Liver (tissue), 9 donors: Measurements from ENCODE around the gene FILIP1L. TPM values are rescaled to one million over a fixed set of nuclear protein-coding genes. Genes with fewer than 3 reads are reported as not detected.

Source experiments
- DNase-seq: peaks from one replicate; pipeline ENCODE4 v3.0.0-alpha.2; 2017; ENCODE audit warnings: low spot score
- H3K27ac ChIP-seq, 2 donors: one replicate each; pipeline ENCODE4 v1.7.0; 2013; ENCODE audit warnings: inconsistent platforms in 2 of 2, low read length in 2 of 2, control low read depth in 1 of 2, low read depth in 1 of 2, mild to moderate bottlenecking in 1 of 2
- H3K27me3 ChIP-seq, 4 donors: one replicate each; pipeline versions ENCODE4 v1.6.1 to v1.7.0; 2013; ENCODE audit warnings: low read length in 3 of 4, inconsistent platforms in 1 of 4, mild to moderate bottlenecking in 1 of 4, moderate library complexity in 1 of 4; ENCODE audit not compliant: control insufficient read depth in 4 of 4, insufficient read depth in 4 of 4
- H3K36me3 ChIP-seq, 4 donors: one replicate each; pipeline versions ENCODE4 v1.6.1 to v1.7.0; 2013; ENCODE audit warnings: low read length in 3 of 4, mild to moderate bottlenecking in 3 of 4, low read depth in 1 of 4, moderate library complexity in 1 of 4; ENCODE audit not compliant: control insufficient read depth in 4 of 4, insufficient read depth in 3 of 4
- H3K4me1 ChIP-seq, 4 donors: one replicate each; pipeline versions ENCODE4 v1.6.1 to v1.7.0; 2013; ENCODE audit warnings: low read length in 3 of 4, mild to moderate bottlenecking in 3 of 4, moderate library complexity in 1 of 4; ENCODE audit not compliant: control insufficient read depth in 4 of 4, insufficient read depth in 4 of 4
- H3K4me3 ChIP-seq, 3 donors: one replicate each; pipeline versions ENCODE4 v1.6.1 to v1.7.0; 2013; ENCODE audit warnings: low read length in 3 of 3, control low read depth in 1 of 3, low read depth in 1 of 3, mild to moderate bottlenecking in 1 of 3
- H3K9ac ChIP-seq, 2 donors: one replicate each; pipeline ENCODE4 v1.7.0; 2013; ENCODE audit warnings: low read length in 2 of 2, mild to moderate bottlenecking in 2 of 2, moderate library complexity in 2 of 2, control low read depth in 1 of 2, low read depth in 1 of 2
- H3K9me3 ChIP-seq, 4 donors: one replicate each; pipeline versions ENCODE4 v1.6.1 to v1.7.0; 2013; ENCODE audit warnings: low read length in 3 of 4; ENCODE audit not compliant: control insufficient read depth in 4 of 4
- FOXA2 ChIP-seq: IDR thresholded peaks from 2 replicates; pipeline ENCODE4 v1.6.1; 2016; ENCODE audit warnings: antibody characterized with exemption
- HNF4A ChIP-seq, 2 donors: conservative IDR thresholded peaks; 2 replicates each; pipeline ENCODE4 v1.6.1; 2016; ENCODE audit warnings: antibody characterized with exemption in 2 of 2, mild to moderate bottlenecking in 2 of 2
- HNF4G ChIP-seq: IDR thresholded peaks from 2 replicates; pipeline ENCODE4 v1.6.1; 2016; ENCODE audit warnings: antibody characterized with exemption
- RXRA ChIP-seq, 2 donors: IDR thresholded peaks; 2 replicates each; pipeline ENCODE4 v1.6.1; 2017 to 2018; ENCODE audit warnings: antibody characterized with exemption in 2 of 2, mild to moderate bottlenecking in 1 of 2
- SP1 ChIP-seq: IDR thresholded peaks from 2 replicates; pipeline ENCODE4 v1.6.1; 2018; ENCODE audit warnings: antibody characterized with exemption, mild to moderate bottlenecking
- WGBS: extraction: QIAGEN DNeasy Blood & Tissue Kit; methylation state at CpG from one replicate; pipeline ENCODE4 v1.1.7; 2013; 5-methylcytosine and 5-hydroxymethylcytosine counted together
- polyA plus RNA-seq, 2 donors: library from polyadenylated mRNA; stranded (reverse) in 1 of 2; unstranded in 1 of 2; fragments of 200-250 nt in 1 of 2; fragments of >200 nt in 1 of 2; fragmentation: Nextera tagmentation in 1 of 2; extraction: Ambion mirVana in 1 of 2; gene quantifications; one replicate each; pipeline versions ENCODE4 v1.2.1 to v1.2.3, GENCODE V29; 2013 to 2015
- total RNA-seq, 2 donors: library from RNA; depleted of rRNA; stranded (reverse); fragments of >200 nt; gene quantifications; one replicate each; pipeline ENCODE4 v1.2.3, GENCODE V29; 2014
- TF ChIP-seq, protein P1 (sequence below): IDR thresholded peaks from 2 replicates; pipeline ENCODE4 v1.6.1; 2016; ENCODE audit warnings: antibody characterized with exemption, mild to moderate bottlenecking
- TF ChIP-seq, protein P2 (sequence below): IDR thresholded peaks from 2 replicates; pipeline ENCODE4 v1.6.1; 2016; ENCODE audit warnings: antibody characterized with exemption
- TF ChIP-seq, protein P3 (sequence below): fragments of 150-350 bp; IDR thresholded peaks from 2 replicates; pipeline ENCODE4 v1.5.1; 2017; ENCODE audit warnings: improper control_type of control experiment, low read depth, low read length; ENCODE audit not compliant: missing input control
- TF ChIP-seq, protein P4 (sequence below): IDR thresholded peaks from 2 replicates; pipeline ENCODE4 v1.6.1; 2016; ENCODE audit warnings: antibody characterized with exemption
- TF ChIP-seq, protein P5 (sequence below): IDR thresholded peaks from 2 replicates; pipeline ENCODE4 v1.6.1; 2016; ENCODE audit warnings: antibody characterized with exemption
- donor health status: healthy.
- donor health status: healthy.
- donor health status: healthy.
- donor health status: healthy.
- donor health status: healthy.

Gene FILIP1L
- total and polyA plus RNA-seq, 4 donors: 1.4 to 6.5 (median 1.9) TPM

DNA sequence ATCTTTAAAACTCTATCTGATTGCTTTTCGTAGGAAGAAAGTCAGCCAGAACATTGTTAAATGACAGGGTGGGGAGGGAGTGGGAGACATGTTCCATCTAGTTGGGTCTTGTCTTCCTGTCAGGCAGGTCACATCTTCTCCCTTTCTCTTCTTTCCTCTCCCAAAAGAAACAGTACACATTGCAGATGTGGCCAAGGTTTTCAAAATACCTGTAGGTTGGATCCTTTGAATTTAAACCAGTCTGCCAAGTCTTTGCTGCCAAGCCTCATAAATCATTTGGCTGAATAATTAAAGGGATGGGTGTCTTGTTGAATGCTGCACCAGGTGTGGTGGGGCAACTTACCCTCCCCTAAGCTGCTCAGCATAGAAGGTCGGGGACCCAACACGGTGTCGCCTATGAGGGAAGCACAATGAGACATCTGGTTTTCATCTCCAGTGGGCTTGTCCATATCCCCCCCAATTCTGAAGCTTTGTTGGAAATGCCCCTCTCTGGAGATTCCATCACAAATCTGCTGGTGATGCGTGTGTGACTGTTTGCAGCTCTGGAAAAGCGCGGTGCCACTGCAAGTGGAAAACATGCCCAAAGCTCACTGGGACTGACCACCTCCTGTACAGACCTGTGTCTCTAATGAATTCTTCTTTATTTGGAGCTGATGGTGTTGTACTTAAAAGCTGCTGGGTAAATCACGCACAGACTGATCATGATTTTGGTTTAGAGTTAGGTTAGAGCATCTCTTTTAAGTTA lies 112.6 kb downstream of the FILIP1L start (continued):
- TF ChIP-seq, protein P1, sequence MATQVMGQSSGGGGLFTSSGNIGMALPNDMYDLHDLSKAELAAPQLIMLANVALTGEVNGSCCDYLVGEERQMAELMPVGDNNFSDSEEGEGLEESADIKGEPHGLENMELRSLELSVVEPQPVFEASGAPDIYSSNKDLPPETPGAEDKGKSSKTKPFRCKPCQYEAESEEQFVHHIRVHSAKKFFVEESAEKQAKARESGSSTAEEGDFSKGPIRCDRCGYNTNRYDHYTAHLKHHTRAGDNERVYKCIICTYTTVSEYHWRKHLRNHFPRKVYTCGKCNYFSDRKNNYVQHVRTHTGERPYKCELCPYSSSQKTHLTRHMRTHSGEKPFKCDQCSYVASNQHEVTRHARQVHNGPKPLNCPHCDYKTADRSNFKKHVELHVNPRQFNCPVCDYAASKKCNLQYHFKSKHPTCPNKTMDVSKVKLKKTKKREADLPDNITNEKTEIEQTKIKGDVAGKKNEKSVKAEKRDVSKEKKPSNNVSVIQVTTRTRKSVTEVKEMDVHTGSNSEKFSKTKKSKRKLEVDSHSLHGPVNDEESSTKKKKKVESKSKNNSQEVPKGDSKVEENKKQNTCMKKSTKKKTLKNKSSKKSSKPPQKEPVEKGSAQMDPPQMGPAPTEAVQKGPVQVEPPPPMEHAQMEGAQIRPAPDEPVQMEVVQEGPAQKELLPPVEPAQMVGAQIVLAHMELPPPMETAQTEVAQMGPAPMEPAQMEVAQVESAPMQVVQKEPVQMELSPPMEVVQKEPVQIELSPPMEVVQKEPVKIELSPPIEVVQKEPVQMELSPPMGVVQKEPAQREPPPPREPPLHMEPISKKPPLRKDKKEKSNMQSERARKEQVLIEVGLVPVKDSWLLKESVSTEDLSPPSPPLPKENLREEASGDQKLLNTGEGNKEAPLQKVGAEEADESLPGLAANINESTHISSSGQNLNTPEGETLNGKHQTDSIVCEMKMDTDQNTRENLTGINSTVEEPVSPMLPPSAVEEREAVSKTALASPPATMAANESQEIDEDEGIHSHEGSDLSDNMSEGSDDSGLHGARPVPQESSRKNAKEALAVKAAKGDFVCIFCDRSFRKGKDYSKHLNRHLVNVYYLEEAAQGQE: no peak
- TF ChIP-seq RXRA (IDR thresholded peaks at IDR 0.05) (no peak), HNF4A (conservative IDR thresholded peaks at IDR 0.05) (no peak)
- TF ChIP-seq, protein P2, sequence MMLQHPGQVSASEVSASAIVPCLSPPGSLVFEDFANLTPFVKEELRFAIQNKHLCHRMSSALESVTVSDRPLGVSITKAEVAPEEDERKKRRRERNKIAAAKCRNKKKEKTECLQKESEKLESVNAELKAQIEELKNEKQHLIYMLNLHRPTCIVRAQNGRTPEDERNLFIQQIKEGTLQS: no peak

DNA sequence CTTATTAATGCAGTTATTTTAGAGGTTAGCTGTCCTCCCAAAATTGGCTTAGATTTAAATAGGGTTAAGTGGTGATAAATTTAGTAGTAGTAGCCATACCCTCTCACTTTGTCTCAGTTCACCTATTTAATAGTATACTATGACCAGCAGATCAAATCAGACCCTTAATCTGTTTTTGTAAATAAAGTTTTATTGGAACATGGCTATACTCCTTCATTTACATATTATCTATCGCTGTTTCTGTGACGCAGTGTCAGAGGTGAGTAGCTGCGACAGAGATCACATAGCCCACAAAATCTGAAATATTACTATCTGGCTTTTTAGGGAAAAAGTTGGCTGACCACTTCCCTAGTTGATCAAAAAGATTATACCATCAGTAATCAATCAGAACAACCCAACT lies 113.2 kb downstream of the FILIP1L start:
- TF ChIP-seq, protein P3, sequence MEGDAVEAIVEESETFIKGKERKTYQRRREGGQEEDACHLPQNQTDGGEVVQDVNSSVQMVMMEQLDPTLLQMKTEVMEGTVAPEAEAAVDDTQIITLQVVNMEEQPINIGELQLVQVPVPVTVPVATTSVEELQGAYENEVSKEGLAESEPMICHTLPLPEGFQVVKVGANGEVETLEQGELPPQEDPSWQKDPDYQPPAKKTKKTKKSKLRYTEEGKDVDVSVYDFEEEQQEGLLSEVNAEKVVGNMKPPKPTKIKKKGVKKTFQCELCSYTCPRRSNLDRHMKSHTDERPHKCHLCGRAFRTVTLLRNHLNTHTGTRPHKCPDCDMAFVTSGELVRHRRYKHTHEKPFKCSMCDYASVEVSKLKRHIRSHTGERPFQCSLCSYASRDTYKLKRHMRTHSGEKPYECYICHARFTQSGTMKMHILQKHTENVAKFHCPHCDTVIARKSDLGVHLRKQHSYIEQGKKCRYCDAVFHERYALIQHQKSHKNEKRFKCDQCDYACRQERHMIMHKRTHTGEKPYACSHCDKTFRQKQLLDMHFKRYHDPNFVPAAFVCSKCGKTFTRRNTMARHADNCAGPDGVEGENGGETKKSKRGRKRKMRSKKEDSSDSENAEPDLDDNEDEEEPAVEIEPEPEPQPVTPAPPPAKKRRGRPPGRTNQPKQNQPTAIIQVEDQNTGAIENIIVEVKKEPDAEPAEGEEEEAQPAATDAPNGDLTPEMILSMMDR: no peak
- TF ChIP-seq HNF4G (no peak), FOXA2 (no peak), SP1 (no peak)
- TF ChIP-seq, protein P4, sequence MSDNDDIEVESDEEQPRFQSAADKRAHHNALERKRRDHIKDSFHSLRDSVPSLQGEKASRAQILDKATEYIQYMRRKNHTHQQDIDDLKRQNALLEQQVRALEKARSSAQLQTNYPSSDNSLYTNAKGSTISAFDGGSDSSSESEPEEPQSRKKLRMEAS: no peak
- TF ChIP-seq, protein P5, sequence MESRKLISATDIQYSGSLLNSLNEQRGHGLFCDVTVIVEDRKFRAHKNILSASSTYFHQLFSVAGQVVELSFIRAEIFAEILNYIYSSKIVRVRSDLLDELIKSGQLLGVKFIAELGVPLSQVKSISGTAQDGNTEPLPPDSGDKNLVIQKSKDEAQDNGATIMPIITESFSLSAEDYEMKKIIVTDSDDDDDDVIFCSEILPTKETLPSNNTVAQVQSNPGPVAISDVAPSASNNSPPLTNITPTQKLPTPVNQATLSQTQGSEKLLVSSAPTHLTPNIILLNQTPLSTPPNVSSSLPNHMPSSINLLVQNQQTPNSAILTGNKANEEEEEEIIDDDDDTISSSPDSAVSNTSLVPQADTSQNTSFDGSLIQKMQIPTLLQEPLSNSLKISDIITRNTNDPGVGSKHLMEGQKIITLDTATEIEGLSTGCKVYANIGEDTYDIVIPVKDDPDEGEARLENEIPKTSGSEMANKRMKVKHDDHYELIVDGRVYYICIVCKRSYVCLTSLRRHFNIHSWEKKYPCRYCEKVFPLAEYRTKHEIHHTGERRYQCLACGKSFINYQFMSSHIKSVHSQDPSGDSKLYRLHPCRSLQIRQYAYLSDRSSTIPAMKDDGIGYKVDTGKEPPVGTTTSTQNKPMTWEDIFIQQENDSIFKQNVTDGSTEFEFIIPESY: no peak
- TF ChIP-seq, protein P2: no peak
- no peak overlapping the region for H3K9ac ChIP-seq
- no peaks in the 10 kb centered on the region for H3K4me1 ChIP-seq
- no peak overlapping the region for H3K27ac ChIP-seq
- no peaks in the 10 kb centered on the region for H3K27me3 ChIP-seq
- DNase-seq: no peak
- H3K36me3 ChIP-seq: no peaks in the 10 kb centered on the region
- H3K4me3 ChIP-seq: no peak overlapping the region
- WGBS: 97% methylated on average over 3 of the region's 3 CpGs
- no peaks in the 10 kb centered on the region for H3K9me3 ChIP-seq

DNA sequence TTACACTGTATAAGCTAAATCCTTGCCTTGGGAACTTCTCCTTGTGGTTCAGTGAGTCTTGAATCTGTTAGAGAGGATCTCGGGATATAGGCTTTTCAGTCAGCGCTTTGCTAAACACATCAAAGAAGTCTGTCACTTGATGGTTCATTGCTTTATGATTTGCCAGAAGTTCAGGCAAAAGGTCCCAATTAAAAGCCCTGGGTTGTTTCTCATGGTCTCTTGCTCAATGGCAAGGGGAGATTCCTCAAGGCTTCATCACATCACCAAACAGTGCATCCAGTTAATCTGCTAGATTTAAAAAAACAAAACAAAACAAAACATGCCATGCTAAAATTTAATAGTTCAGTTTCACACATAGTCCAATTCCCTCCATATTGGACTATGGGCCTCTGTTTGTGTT lies 114.8 kb downstream of the FILIP1L start:
- Histone ChIP-seq H3K4me3 (no peak overlapping the region), H3K36me3 (no peaks in the 10 kb centered on the region), H3K9me3 (no peaks in the 10 kb centered on the region), H3K4me1 (no peaks in the 10 kb centered on the region), H3K9ac (no peak overlapping the region), H3K27ac (no peak overlapping the region), H3K27me3 (no peaks in the 10 kb centered on the region)
- TF ChIP-seq, protein P1: no peak
- TF ChIP-seq RXRA (IDR thresholded peaks at IDR 0.05): no peak
- 98% methylated on average over 2 of the region's 2 CpGs for WGBS
- no peak for DNase-seq
